HCT116 (cell line): ENCODE results near the gene ZNF12. TPM values are rescaled to one million over a fixed set of nuclear protein-coding genes. Genes with fewer than 3 reads are reported as not detected.
"Not testable (repeated sequence)": the region's sequence is repeated elsewhere in the genome, so short reads cannot be mapped to it uniquely, and the experiment has no call there.

ENCODE experiments used
- ATAC-seq: fragments of 200-7000 bp; cut with Tn5 transposase; 2 replicates; pipeline ENCODE4 v1.9.1; 2020; ENCODE audit warnings: mild to moderate bottlenecking, moderate library complexity
- BruUV-seq: library from RNA; stranded (reverse); fragments of 400-500 nt; replicated peaks from 2 replicates; lab custom pipeline; 2021; lab: Mats Ljungman, UMichigan
- CTCF ChIA-PET: fragments of 300-600 bp; sonication (Branson Sonifier 250); formaldehyde crosslinking; loops from one replicate; lab custom pipeline; 2021; ENCODE audit warnings: antibody characterized with exemption; lab: Charles Lee
- POLR2A ChIA-PET: fragments of 300-600, 350-600 bp; sonication (Branson Sonifier 250); formaldehyde crosslinking; loops from one replicate; lab custom pipeline; 2021; ENCODE audit warnings: antibody characterized with exemption; lab: Charles Lee
- RAD21 ChIA-PET, 2 experiments: fragments of 300-600 bp; sonication (Branson Sonifier 250); formaldehyde crosslinking; loops; one replicate each; lab custom pipeline; 2023; ENCODE audit warnings: low total read pairs in 2 of 2; ENCODE audit not compliant: uncharacterized antibody in 2 of 2, unreplicated experiment in 2 of 2, low non-redundant PET in 1 of 2; lab: Charles Lee
- DNase-seq: peaks from one replicate; pipeline ENCODE4 v3.0.0-alpha.2; 2010; ENCODE audit warnings: low read depth, low spot score
- H2AFZ ChIP-seq: fragments of 200-600 bp; shearing (Covaris generic), sonication (generic); 2 replicates; pipeline ENCODE4 v1.6.1; 2017; ENCODE audit warnings: low read depth, mixed run types, mixed read lengths, antibody characterized with exemption, low read length; ENCODE audit not compliant: poor library complexity, severe bottlenecking
- H3K27ac ChIP-seq: 2 replicates; pipeline ENCODE4 v1.5.1; 2012; ENCODE audit warnings: low read depth, low read length
- H3K27me3 ChIP-seq: fragments of 200-600 bp; sonication (generic); 2 replicates; pipeline ENCODE4 v1.6.1; 2016; ENCODE audit warnings: mixed run types, low read length, mixed read lengths; ENCODE audit not compliant: insufficient read depth
- H3K36me3 ChIP-seq, 2 experiments: fragments of 200-500 bp in 1 of 2; fragments of 200-600 bp in 1 of 2; sonication (Bioruptor generic) in 1 of 2; sonication (generic) in 1 of 2; 2 replicates each; pipeline versions ENCODE4 v1.5.1 to v1.6.1; 2014 to 2016; ENCODE audit warnings: low read length in 2 of 2, inconsistent platforms in 1 of 2, mixed read lengths in 1 of 2, mixed run types in 1 of 2; ENCODE audit not compliant: insufficient read depth in 2 of 2, control insufficient read depth in 1 of 2
- H3K4me1 ChIP-seq, 2 experiments: fragments of 200-600 bp in 1 of 2; sonication (generic) in 1 of 2; 2 replicates each; pipeline versions ENCODE4 v1.5.1 to v1.6.1; 2012 to 2017; ENCODE audit warnings: low read length in 2 of 2, inconsistent platforms in 1 of 2, mild to moderate bottlenecking in 1 of 2, mixed read lengths in 1 of 2, mixed run types in 1 of 2, moderate library complexity in 1 of 2; ENCODE audit not compliant: insufficient read depth in 2 of 2, control insufficient read depth in 1 of 2
- H3K4me2 ChIP-seq: fragments of 200-600 bp; sonication (generic); 2 replicates; pipeline ENCODE4 v1.6.1; 2017; ENCODE audit warnings: mixed run types, low read length, mixed read lengths
- H3K4me3 ChIP-seq, 2 experiments: fragments of 200-600 bp in 1 of 2; sonication (generic) in 1 of 2; replicated peaks in 1 of 2; 2 replicates each; pipeline ENCODE4 v1.5.1; 2011 to 2016; ENCODE audit warnings: low read length in 2 of 2, control low read depth in 1 of 2, low read depth in 1 of 2, mild to moderate bottlenecking in 1 of 2, mixed read lengths in 1 of 2, mixed run types in 1 of 2
- H3K79me2 ChIP-seq: fragments of 200-600 bp; sonication (generic); 2 replicates; pipeline ENCODE4 v1.6.1; 2017; ENCODE audit warnings: mild to moderate bottlenecking, mixed run types, low read length, moderate library complexity, mixed read lengths; ENCODE audit not compliant: insufficient read depth
- H3K9ac ChIP-seq: fragments of 200-600 bp; sonication (generic); 2 replicates; pipeline ENCODE4 v1.6.1; 2016; ENCODE audit warnings: low read length, mixed read lengths
- H3K9me2 ChIP-seq: fragments of 200-600 bp; sonication (generic), shearing (Covaris generic); 2 replicates; pipeline ENCODE4 v1.6.1; 2017; ENCODE audit warnings: mixed run types, mild to moderate bottlenecking, moderate library complexity; ENCODE audit not compliant: insufficient read depth
- H3K9me3 ChIP-seq, 2 experiments: fragments of 200-500 bp in 1 of 2; fragments of 200-600 bp in 1 of 2; sonication (Bioruptor generic) in 1 of 2; sonication (generic) in 1 of 2; 2 replicates each; pipeline ENCODE4 v1.6.1; 2014 to 2017; ENCODE audit warnings: low read length in 2 of 2, mixed read lengths in 2 of 2, inconsistent platforms in 1 of 2, low read depth in 1 of 2, mild to moderate bottlenecking in 1 of 2, mixed run types in 1 of 2, moderate library complexity in 1 of 2; ENCODE audit not compliant: control insufficient read depth in 1 of 2, insufficient read depth in 1 of 2
- H4K20me1 ChIP-seq: fragments of 200-600 bp; sonication (generic), shearing (Covaris generic); 2 replicates; pipeline ENCODE4 v1.6.1; 2017; ENCODE audit warnings: mixed run types, mild to moderate bottlenecking, moderate library complexity; ENCODE audit not compliant: insufficient read depth
- CEBPB ChIP-seq: IDR thresholded peaks from 2 replicates; pipeline ENCODE4 v1.6.1; 2012; ENCODE audit warnings: low read depth
- ELF1 ChIP-seq: IDR thresholded peaks from 2 replicates; pipeline ENCODE4 v1.6.1; 2012; ENCODE audit warnings: low read depth, borderline replicate concordance
- EZH2 ChIP-seq: fragments of 200-600 bp; sonication (generic); IDR thresholded peaks from 2 replicates; pipeline ENCODE4 v1.6.1; 2017; ENCODE audit warnings: antibody characterized with exemption, mixed run types
- FOSL1 ChIP-seq: IDR thresholded peaks from 2 replicates; pipeline ENCODE4 v1.6.1; 2012; ENCODE audit warnings: low read depth
- POLR2AphosphoS5 ChIP-seq: IDR thresholded peaks from 2 replicates; pipeline ENCODE4 v1.6.1; 2011; ENCODE audit warnings: mild to moderate bottlenecking, low read depth, low read length, moderate library complexity
- SP1 ChIP-seq: IDR thresholded peaks from 2 replicates; pipeline ENCODE4 v1.6.1; 2012; ENCODE audit warnings: low read depth
- ZNF274 ChIP-seq: fragments of 200-500 bp; sonication (Bioruptor generic); IDR thresholded peaks from 2 replicates; pipeline ENCODE4 v1.6.1; 2014; ENCODE audit warnings: mild to moderate bottlenecking, low read depth, low read length, inconsistent platforms
- intact Hi-C: fragments of 100-400 bp; cut with micrococcal nuclease; formaldehyde crosslinking; loops from 2 replicates; pipeline ENCODE4 v1.10.0; 2022
- total RNA-seq: library from RNA; stranded (reverse); gene quantifications from one replicate; pipeline ENCODE4 v1.2.1, GENCODE V29; 2021; ENCODE audit not compliant: unreplicated experiment

ZNF12 gene
- total RNA-seq, 1 experiment from 2014 or later, result 19.0 TPM

DNA sequence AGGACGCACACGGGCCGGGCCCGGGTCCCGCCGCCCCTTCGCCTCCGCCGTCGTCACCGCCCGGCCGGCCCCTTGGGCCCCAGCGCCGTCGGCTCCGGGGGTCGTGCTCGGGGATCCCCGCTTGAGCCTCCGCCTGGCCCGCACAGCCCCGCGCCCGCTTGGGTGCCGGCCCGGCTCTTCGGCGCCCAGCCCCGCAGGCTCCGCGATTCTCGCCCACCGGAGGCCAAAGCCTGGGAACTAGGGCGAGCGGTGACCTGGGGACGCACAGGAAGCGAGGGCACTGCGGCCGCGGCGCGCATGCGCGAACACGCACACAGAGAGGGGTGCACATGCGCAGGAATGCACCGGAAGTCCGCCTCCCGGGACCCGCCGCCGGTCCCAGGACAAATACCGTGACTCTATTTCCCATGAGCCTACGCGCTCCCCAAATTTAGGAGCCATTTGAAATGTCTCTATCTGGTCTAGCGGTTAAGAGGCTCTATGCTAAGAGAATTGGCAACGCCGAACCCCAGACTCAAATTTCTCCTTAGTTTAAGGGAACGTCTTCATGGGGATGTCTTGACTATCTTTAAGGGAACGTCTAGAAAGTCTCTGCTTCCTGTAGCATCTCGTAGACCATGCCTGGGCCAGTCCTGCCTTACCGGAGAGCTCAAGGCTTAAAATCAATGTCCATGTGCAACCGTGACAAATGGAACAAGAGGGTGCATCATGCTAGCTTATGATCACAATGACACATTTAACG lies at the start of gene ZNF12 (continued):
- TF ChIP-seq POLR2AphosphoS5 (peak; percentile 88), EZH2 (no peak), ELF1 (peak; percentile 55), CEBPB (no peak), ZNF274 (no peak), SP1 (no peak), FOSL1 (no peak)
- TF ChIP-seq, all 23 proteins: peak for 7

DNA sequence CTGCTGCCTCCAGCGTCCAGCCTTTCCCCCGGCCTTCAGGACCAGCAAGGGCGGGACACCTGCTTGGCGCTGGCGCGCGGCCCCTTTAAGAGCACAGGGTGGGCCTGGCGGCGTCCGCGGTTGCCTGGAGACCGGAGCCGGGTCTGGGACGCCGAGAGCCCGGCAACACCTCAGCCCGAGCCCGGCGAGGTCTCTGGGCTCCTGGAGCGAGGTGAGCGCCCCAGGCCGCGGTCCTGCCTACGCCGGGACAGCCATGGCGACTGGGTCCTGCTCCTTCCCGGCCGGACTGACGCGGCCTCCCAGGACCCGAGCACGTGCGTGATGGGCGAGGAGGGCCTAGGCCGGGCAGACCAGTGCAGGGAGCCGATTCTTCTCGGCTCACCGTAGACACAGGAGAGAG lies 47.2 kb upstream of the ZNF12 start, which contains the start of gene RSPH10B2:
Gene RSPH10B2 (plus strand): TSS at position 140 of the 400 bp plus-strand sequence. CDS start 3,575 bp downstream, outside the sequence.
- H3K9ac ChIP-seq, RAD21 ChIA-PET, H3K4me1 ChIP-seq, H4K20me1 ChIP-seq, CTCF ChIA-PET, H3K27me3 ChIP-seq, H3K79me2 ChIP-seq, DNase-seq, H3K27ac ChIP-seq, H3K4me2 ChIP-seq, intact Hi-C loops, BruUV-seq, H3K36me3 ChIP-seq, H3K9me2 ChIP-seq, H2AFZ ChIP-seq, H3K9me3 ChIP-seq, H3K4me3 ChIP-seq, POLR2A ChIA-PET: not testable (repeated sequence)
- ATAC-seq, result peak; percentile 39; the same call in 1 of the 2 replicates

DNA sequence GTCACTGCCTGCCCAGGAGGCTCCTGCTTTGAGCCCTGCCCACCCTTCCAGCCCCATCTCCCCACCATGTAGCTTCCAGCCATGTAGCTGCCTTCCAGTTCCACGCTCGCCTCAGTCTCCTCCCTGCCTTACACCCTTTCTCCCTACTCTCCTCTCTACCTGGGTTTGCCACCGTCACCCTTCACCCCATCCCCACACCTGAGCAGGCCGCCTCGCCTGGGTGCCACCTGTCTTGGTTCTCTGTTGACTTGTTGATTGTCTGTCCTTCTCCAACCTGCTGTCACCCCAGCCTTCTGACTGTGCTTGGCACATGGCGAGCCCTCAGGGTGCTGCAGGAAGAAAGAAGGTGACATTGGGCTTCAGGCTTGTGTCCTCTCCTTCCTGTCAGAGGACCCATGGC lies 43.4 kb upstream of the ZNF12 start:
- H2AFZ ChIP-seq, H3K9me2 ChIP-seq, H3K4me2 ChIP-seq, H3K4me1 ChIP-seq, H3K9me3 ChIP-seq, POLR2A ChIA-PET, H4K20me1 ChIP-seq, H3K36me3 ChIP-seq, CTCF ChIA-PET, RAD21 ChIA-PET, DNase-seq, H3K27ac ChIP-seq, H3K9ac ChIP-seq, H3K4me3 ChIP-seq, BruUV-seq, ATAC-seq, intact Hi-C loops, H3K79me2 ChIP-seq, H3K27me3 ChIP-seq: not testable (repeated sequence)

DNA sequence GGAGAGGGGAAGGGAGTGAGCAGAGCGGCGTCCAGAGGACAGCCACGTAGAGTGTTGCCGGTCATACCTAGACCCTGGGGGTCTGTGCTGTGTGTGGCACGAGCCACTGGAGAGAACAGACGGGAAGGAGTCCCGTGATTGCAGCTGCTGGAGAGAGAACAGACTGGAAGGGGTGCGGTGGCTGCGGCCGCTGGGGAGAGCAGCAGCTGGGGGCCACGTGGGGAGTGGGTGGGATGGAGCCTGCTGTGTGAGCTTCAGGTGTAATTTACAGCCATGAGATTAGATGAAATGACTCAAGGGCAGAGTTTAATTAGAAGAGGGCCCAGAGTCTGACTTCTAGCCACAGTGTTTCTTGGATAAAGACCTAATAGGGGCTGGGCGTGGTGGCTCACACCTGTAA lies 42.6 kb upstream of the ZNF12 start:
- H3K27ac ChIP-seq, CTCF ChIA-PET, H3K4me1 ChIP-seq, H3K4me3 ChIP-seq, H3K9ac ChIP-seq, H3K9me2 ChIP-seq, H3K4me2 ChIP-seq, BruUV-seq, H2AFZ ChIP-seq, intact Hi-C loops, H3K9me3 ChIP-seq, ATAC-seq, RAD21 ChIA-PET, POLR2A ChIA-PET, DNase-seq, H4K20me1 ChIP-seq, H3K79me2 ChIP-seq, H3K36me3 ChIP-seq, H3K27me3 ChIP-seq: not testable (repeated sequence)
